Epithelial cell of esophagus (primary cell): ENCODE results near the gene LTB.

Source experiments
- DNase-seq: peaks from one replicate; pipeline ENCODE4 v3.0.0; 2010; ENCODE audit warnings: low read depth
- H3K4me3 ChIP-seq: 2 replicates; pipeline ENCODE4 v1.5.1; 2011; ENCODE audit warnings: mild to moderate bottlenecking, low read length, control low read depth
- CTCF ChIP-seq: IDR thresholded peaks from 2 replicates; pipeline ENCODE4 v1.5.1; 2011; ENCODE audit warnings: low read depth, mild to moderate bottlenecking, low read length, control low read depth, inconsistent platforms; ENCODE audit not compliant: insufficient read depth; ENCODE audit errors: missing control alignments

Gene LTB

DNA sequence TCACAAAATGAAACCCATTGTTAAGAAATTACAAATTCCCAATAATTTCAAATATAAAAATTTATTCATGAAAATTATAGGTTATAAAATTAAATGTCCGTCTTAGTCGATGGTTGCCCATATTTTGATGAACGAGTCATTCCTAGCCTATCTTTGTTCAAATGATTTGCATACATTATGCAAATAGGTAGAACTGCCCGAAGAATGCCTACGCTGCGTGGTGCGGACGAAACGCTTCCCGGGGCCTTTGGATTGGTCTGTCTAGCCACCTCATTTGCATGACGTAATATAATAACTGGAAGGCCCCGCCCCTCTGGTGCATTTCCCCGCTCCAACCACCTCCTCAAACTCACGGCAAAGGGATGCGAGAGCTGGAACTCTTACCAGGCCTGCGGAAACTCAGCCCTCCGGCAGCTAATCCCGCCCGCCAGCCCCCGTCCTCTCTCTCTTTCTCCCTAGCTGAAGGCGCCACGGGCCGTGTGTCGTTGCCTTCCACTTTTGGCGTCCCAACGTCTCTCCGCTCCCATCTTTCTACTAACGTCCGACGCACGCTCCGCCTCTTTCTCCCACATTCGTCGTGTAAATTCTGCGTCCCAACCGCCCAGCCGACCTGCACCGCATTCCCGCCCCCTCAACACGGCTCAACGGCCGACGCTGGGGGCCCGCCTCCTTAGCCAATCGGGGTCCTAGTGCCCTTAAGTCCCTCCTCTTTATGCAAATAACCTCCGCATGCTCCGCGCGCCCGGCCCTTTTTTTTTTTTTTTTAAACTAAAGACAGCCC, 37.8 kb upstream of the LTB start:
- peak; percentile 100 for DNase-seq
- H3K4me3 ChIP-seq: peak overlapping the region; percentile 82
- TF ChIP-seq CTCF: no peak

DNA sequence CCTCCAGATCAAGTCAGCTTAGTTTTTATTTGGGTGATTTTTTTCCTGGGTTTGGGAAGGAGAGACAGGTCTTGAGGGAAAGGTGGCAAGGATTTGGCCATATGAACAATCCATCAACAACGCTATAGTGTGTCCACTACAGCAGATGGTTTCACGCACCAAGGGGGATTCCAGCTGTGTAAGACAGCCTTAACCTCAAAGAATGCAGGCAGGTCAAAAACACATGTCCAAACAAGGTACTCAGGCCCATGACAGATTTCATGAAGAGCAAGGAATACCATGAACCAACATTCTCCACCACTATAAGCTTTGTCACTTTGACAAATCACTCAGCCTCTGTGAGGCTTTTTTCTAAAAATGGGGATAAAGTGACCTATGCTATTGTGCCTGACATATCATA, 34.8 kb upstream of the LTB start:
- no peak for TF ChIP-seq CTCF
- no peak overlapping the region for H3K4me3 ChIP-seq
- peak; percentile 64 for DNase-seq

- no peak for TF ChIP-seq CTCF
- no peak for DNase-seq
- H3K4me3 ChIP-seq: no peak overlapping the region
These were observed 33.5 kb upstream of the LTB start for GRCh38 chr6:31615748-31616147.

GRCh38 chr6:31614684-31615578, 32.7 kb upstream of the LTB start, which contains the start of gene AIF1:
TSS of gene AIF1 (plus strand) at chr6:31615234. CDS start at chr6:31615330, 96 bp downstream.
- H3K4me3 ChIP-seq: no peak within 1 kb of the TSS
- TF ChIP-seq CTCF: no peak
- no peak for DNase-seq

- H3K4me3 ChIP-seq: no peak overlapping the region
- no peak for DNase-seq
- TF ChIP-seq CTCF: no peak
These were observed 31.9 kb upstream of the LTB start for GRCh38 chr6:31614075-31614619.

GRCh38 chr6:31610968-31611367, 28.7 kb upstream of the LTB start:
- DNase-seq: no peak
- TF ChIP-seq CTCF: no peak
- H3K4me3 ChIP-seq: no peak overlapping the region
